IPS-15b (cell line): ENCODE results near the gene LUC7L3.
"Not testable (repeated sequence)": the region's sequence is repeated elsewhere in the genome, so short reads cannot be mapped to it uniquely, and the experiment has no call there.

Experiments
- H3K27me3 ChIP-seq: one replicate; pipeline ENCODE4 v1.6.1; 2013; ENCODE audit warnings: low read length; ENCODE audit not compliant: control insufficient read depth, insufficient read depth
- H3K36me3 ChIP-seq: one replicate; pipeline ENCODE4 v1.6.1; 2013; ENCODE audit warnings: low read length; ENCODE audit not compliant: control insufficient read depth, insufficient read depth
- H3K4me1 ChIP-seq: one replicate; pipeline ENCODE4 v1.6.1; 2013; ENCODE audit warnings: mild to moderate bottlenecking, low read length; ENCODE audit not compliant: control insufficient read depth, insufficient read depth
- H3K4me3 ChIP-seq: one replicate; pipeline ENCODE4 v1.5.1; 2013; ENCODE audit warnings: low read depth, low read length
- H3K9ac ChIP-seq: one replicate; pipeline ENCODE4 v1.6.1; 2013; ENCODE audit warnings: low read depth, mild to moderate bottlenecking, low read length
- H3K9me3 ChIP-seq: one replicate; pipeline ENCODE4 v1.6.1; 2013; ENCODE audit warnings: mild to moderate bottlenecking, low read length; ENCODE audit not compliant: control insufficient read depth, insufficient read depth

LUC7L3 gene

DNA sequence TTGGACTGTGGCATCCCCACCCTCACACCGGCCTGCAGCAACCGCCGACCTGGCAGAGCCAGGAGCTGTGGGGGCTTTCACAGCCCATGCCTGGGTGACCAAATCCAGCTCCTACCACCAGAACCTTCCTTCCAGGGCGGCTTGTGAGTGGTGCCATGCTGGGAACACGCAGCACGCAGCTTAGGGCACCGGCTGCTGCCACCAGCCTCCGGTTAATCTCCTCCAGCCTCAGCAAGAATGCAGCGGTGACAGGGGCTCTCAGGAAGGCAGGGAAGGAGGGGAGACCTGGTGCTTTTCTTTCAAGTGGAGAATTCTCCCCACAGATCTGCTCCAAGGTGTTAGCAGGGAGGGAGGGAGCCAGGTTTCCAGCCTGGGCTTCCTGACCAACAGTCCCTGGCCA, 80.2 kb downstream of the LUC7L3 start:
- no peaks in the 10 kb centered on the region for H3K36me3 ChIP-seq
- H3K9me3 ChIP-seq = no peaks in the 10 kb centered on the region
- no peaks in the 10 kb centered on the region for H3K27me3 ChIP-seq
- no peak overlapping the region for H3K9ac ChIP-seq
- H3K4me3 ChIP-seq = no peak overlapping the region
- peaks cover 3% of the 10 kb centered on the region for H3K4me1 ChIP-seq

DNA sequence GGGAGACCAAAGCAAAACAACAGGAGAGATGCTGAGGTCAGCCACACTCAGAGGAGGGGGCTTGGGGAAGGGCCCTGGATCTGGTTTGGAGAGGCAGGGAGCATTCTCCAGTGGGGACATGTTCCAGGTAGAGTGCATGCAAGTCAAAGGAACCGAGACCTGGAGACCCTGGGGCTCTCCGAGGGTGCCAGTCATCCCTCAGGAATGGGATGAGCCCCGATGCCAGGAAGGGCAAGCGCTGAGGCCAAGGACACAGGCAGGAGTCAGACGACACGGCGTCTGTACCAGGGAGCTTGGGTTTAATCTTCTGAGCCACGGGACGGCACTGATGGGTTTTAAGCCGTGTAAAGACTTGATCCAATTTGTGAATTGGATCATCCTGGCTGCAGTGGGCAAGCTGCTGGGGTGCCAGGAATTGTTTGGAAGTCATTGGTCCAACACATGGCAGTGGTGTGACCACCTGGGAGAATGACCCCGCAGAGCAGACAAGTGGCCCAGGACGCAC, 80.8 kb downstream of the LUC7L3 start:
- Histone ChIP-seq H3K9ac (no peak overlapping the region), H3K9me3 (no peaks in the 10 kb centered on the region), H3K4me3 (no peak overlapping the region), H3K4me1 (peaks cover 3% of the 10 kb centered on the region), H3K36me3 (no peaks in the 10 kb centered on the region), H3K27me3 (no peaks in the 10 kb centered on the region)

DNA sequence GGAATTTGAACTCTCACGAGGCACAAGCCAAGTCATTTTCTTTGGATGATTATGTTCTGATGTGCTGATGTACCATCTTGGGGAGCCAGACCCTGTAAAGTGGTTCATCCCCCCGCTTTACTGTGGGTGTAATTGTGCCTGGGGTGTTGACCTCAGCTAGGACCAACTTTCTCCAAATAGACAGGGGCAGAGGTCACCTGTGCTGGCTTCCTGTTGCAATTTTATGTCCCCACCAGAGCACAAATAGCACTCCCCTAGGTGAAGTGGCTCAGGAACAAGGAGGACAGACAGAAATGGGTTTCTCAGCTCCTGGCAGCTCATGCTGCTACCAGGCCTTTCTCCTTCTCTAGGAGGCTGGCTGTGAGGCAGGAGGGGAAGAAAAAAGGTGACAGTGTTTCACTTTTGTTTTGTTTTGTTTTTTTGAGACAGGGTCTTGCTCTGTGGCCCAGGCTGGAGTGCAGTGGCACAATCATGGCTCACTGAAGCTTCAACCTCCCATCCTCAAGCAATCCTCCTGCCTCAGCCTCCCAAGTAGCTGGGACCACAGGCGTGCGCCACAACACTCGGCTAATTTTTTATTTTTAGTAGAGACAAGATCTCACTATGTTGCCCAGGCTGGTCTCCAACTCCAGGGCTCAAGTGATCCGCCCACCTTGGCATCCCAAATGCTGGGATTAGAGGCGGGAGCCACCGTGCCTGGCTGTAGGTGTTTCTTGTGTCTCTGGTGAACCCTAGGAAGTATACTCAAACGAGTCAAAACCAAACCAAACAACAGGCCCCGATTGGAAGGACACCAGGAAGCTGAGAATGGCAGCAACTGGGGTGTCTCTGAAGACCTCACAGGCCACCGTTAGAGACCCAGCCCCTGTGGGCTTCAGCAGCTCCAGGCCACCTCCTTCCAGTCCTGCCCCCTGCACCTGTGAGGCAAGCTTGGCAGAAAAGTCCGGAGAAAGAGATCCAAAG, 83.5 kb downstream of the LUC7L3 start:
- no peak overlapping the region for H3K9ac ChIP-seq
- no peaks in the 10 kb centered on the region for H3K9me3 ChIP-seq

DNA sequence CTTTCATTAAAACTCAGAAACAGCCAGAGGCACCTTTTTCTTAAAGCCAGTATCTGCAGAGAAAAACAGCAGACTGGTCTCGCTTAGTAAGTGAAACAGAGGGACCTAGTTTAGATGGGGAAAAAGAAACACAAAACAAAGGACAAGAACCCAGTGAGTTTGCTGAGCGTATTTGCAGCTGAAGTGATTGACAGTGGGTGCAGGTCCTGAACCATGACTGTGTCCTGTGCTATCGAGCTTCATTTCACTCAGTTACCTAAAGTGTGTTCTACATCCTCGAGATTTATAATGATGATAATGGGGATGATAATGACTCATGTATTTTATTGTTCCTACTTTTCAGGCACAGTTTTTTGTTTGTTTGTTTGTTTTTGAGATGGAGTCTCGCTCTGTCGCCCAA, 84.3 kb downstream of the LUC7L3 start:
- Histone ChIP-seq H3K27me3 (no peaks in the 10 kb centered on the region), H3K36me3 (no peaks in the 10 kb centered on the region), H3K4me1 (peaks cover under 1% of the 10 kb centered on the region), H3K9me3 (no peaks in the 10 kb centered on the region), H3K4me3 (no peak overlapping the region), H3K9ac (no peak overlapping the region)

More for the DNA sequence above, 83.5 kb downstream of the LUC7L3 start:
- Histone ChIP-seq H3K36me3 (no peaks in the 10 kb centered on the region), H3K4me3 (no peak overlapping the region), H3K4me1 (peaks cover 3% of the 10 kb centered on the region), H3K27me3 (no peaks in the 10 kb centered on the region)

DNA sequence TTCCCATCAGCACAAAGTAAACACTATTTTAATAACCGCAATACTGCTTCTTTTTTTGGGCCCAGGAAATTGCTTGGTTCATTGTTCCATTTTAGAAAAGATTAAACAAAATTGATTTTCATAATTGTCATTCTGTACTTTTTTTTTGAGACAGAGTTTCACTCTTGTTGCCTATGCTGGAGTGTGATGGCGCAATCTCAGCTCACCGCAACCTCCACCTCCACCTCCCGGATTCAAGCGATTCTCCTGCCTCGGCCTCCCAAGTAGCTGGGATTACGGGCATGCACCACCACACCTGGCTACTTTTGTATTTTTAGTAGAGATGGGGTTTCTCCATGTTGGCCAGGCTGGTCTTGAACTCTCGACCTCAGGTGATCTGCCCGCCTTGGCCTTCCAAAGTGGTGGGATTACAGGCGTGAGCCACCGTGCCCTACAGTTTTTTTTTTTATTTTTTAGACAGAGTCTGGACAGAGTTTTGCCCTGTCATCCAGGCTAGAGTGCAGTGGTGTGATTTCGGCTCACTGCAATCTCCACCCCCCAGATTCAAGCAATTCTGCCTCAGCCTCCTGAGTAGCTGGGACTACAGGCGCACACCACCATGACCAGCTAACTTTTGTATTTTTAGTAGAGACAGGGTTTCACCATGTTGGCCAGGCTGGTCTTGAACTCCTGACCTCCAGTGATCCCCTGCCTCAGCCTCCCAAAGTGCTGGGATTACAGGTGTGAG, 85.5 kb downstream of the LUC7L3 start:
- H3K36me3 ChIP-seq, H3K27me3 ChIP-seq, H3K9me3 ChIP-seq, H3K9ac ChIP-seq, H3K4me3 ChIP-seq, H3K4me1 ChIP-seq: not testable (repeated sequence)

DNA sequence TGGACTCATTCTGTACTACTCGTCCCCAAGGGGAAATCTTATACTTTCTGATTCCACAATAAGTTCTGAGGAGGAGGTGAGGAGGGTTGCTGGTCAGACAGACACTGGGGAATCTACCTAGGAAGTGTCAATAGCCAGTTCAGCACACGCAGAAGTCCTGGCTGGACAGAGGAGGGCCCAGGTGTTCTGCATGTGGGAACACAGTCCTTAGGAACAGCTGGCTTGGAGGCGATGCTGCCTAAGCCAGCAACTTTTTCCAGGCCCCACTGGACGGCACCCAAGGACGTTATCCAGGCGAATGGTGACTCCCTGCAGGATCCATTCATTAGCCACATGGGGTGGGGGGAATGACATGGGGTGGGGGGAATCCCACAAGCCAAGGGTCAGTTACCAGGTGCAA, 86.1 kb downstream of the LUC7L3 start:
- H3K9me3 ChIP-seq = no peaks in the 10 kb centered on the region
- H3K4me3 ChIP-seq = no peak overlapping the region
- H3K4me1 ChIP-seq = no peaks in the 10 kb centered on the region
- H3K9ac ChIP-seq = no peak overlapping the region
- H3K27me3 ChIP-seq = no peaks in the 10 kb centered on the region
- H3K36me3 ChIP-seq = no peaks in the 10 kb centered on the region
